A549 (cell line): ENCODE measurements around the gene HOMER3.

ENCODE experiments used
- CHD2 ChIP-seq: fragments of 150-350 bp; IDR thresholded peaks from 2 replicates; pipeline ENCODE4 v1.6.1; 2014; ENCODE audit warnings: low read length; ENCODE audit not compliant: partially characterized antibody
- CHD4 ChIP-seq: fragments of 200-600 bp; sonication (generic); IDR thresholded peaks from 2 replicates; pipeline ENCODE4 v1.6.1; 2016; ENCODE audit warnings: antibody characterized with exemption, mild to moderate bottlenecking, borderline replicate concordance
- EP300 ChIP-seq, 2 experiments: fragments of >200 bp; sonication (Bioruptor Twin); formaldehyde crosslinking; IDR thresholded peaks; 2 replicates in 1 of 2; 3 replicates in 1 of 2; pipeline ENCODE4 v1.6.1; 2016 to 2017
- FOSL2 ChIP-seq, 2 experiments: fragments of 450-650 bp in 1 of 2; fragments of >200 bp in 1 of 2; sonication (Bioruptor Twin) in 1 of 2; formaldehyde crosslinking; IDR thresholded peaks; 2 replicates each; pipeline versions ENCODE4 v1.5.0 to v1.6.1; 2016 to 2020; ENCODE audit warnings: mild to moderate bottlenecking in 1 of 2, moderate library complexity in 1 of 2
- KDM1A ChIP-seq: fragments of 200-600 bp; sonication (generic); IDR thresholded peaks from 2 replicates; pipeline ENCODE4 v1.6.1; 2016; ENCODE audit warnings: low read depth, mild to moderate bottlenecking
- NR3C1 ChIP-seq: fragments of >200 bp; sonication (Bioruptor Twin); formaldehyde crosslinking; IDR thresholded peaks from 3 replicates; pipeline ENCODE4 v1.6.1; 2017
- POLR2A ChIP-seq: IDR thresholded peaks from 2 replicates; pipeline ENCODE4 v1.6.1; 2012; ENCODE audit warnings: mild to moderate bottlenecking, low read length
- POLR2AphosphoS2 ChIP-seq: conservative IDR thresholded peaks from 2 replicates; pipeline ENCODE4 v1.6.1; 2012; ENCODE audit warnings: low read length, improper control_type of control experiment, inconsistent platforms
- RAD21 ChIP-seq, 2 experiments: fragments of >200 bp in 1 of 2; sonication (Bioruptor Twin) in 1 of 2; formaldehyde crosslinking in 1 of 2; IDR thresholded peaks in 1 of 2; conservative IDR thresholded peaks in 1 of 2; 2 replicates in 1 of 2; 3 replicates in 1 of 2; pipeline ENCODE4 v1.6.1; 2012 to 2018; ENCODE audit warnings: inconsistent platforms in 1 of 2
- RCOR1 ChIP-seq: fragments of 150-350 bp; IDR thresholded peaks from 2 replicates; pipeline ENCODE4 v1.6.1; 2014; ENCODE audit warnings: antibody characterized with exemption, low read length, low read depth
- SMC3 ChIP-seq: fragments of >200 bp; sonication (Bioruptor Twin); formaldehyde crosslinking; IDR thresholded peaks from 3 replicates; pipeline ENCODE4 v1.6.1; 2018; ENCODE audit warnings: inconsistent platforms
- ZC3H11A ChIP-seq: fragments of 450-650 bp; IDR thresholded peaks from 2 replicates; pipeline ENCODE4 v1.6.1; 2014; ENCODE audit warnings: antibody characterized with exemption, mild to moderate bottlenecking
- TF ChIP-seq, protein P1 (sequence below): fragments of >200 bp; sonication (Bioruptor Twin); formaldehyde crosslinking; IDR thresholded peaks from 3 replicates; pipeline ENCODE4 v1.5.1; 2016
- TF ChIP-seq, protein P2 (sequence below): fragments of 200-600 bp; sonication (generic); IDR thresholded peaks from 2 replicates; pipeline ENCODE4 v1.6.1; 2016; ENCODE audit warnings: antibody characterized with exemption, mild to moderate bottlenecking, moderate library complexity

- no peak for TF ChIP-seq SMC3
- TF ChIP-seq, protein P1, sequence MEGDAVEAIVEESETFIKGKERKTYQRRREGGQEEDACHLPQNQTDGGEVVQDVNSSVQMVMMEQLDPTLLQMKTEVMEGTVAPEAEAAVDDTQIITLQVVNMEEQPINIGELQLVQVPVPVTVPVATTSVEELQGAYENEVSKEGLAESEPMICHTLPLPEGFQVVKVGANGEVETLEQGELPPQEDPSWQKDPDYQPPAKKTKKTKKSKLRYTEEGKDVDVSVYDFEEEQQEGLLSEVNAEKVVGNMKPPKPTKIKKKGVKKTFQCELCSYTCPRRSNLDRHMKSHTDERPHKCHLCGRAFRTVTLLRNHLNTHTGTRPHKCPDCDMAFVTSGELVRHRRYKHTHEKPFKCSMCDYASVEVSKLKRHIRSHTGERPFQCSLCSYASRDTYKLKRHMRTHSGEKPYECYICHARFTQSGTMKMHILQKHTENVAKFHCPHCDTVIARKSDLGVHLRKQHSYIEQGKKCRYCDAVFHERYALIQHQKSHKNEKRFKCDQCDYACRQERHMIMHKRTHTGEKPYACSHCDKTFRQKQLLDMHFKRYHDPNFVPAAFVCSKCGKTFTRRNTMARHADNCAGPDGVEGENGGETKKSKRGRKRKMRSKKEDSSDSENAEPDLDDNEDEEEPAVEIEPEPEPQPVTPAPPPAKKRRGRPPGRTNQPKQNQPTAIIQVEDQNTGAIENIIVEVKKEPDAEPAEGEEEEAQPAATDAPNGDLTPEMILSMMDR: no peak
- no peak for TF ChIP-seq FOSL2 (IDR thresholded peaks at IDR 0.05)
- TF ChIP-seq FOSL2 (CRISPR knock-in tag; IDR thresholded peaks at IDR 0.05): no peak
- TF ChIP-seq CHD4: no peak
- TF ChIP-seq, protein P2, sequence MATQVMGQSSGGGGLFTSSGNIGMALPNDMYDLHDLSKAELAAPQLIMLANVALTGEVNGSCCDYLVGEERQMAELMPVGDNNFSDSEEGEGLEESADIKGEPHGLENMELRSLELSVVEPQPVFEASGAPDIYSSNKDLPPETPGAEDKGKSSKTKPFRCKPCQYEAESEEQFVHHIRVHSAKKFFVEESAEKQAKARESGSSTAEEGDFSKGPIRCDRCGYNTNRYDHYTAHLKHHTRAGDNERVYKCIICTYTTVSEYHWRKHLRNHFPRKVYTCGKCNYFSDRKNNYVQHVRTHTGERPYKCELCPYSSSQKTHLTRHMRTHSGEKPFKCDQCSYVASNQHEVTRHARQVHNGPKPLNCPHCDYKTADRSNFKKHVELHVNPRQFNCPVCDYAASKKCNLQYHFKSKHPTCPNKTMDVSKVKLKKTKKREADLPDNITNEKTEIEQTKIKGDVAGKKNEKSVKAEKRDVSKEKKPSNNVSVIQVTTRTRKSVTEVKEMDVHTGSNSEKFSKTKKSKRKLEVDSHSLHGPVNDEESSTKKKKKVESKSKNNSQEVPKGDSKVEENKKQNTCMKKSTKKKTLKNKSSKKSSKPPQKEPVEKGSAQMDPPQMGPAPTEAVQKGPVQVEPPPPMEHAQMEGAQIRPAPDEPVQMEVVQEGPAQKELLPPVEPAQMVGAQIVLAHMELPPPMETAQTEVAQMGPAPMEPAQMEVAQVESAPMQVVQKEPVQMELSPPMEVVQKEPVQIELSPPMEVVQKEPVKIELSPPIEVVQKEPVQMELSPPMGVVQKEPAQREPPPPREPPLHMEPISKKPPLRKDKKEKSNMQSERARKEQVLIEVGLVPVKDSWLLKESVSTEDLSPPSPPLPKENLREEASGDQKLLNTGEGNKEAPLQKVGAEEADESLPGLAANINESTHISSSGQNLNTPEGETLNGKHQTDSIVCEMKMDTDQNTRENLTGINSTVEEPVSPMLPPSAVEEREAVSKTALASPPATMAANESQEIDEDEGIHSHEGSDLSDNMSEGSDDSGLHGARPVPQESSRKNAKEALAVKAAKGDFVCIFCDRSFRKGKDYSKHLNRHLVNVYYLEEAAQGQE: no peak
- TF ChIP-seq EP300 (IDR thresholded peaks at IDR 0.05): no peak
- no peak for TF ChIP-seq RAD21 (conservative IDR thresholded peaks at IDR 0.05 in 1 of 2, IDR thresholded peaks at IDR 0.05 in 1 of 2)
- no peak for TF ChIP-seq ZC3H11A
- TF ChIP-seq POLR2A: no peak
- no peak for TF ChIP-seq CHD2
- TF ChIP-seq POLR2AphosphoS2: no peak
- TF ChIP-seq KDM1A: no peak
- TF ChIP-seq RCOR1: no peak
- TF ChIP-seq NR3C1: no peak
Measured at GRCh38 chr19:18929311-18929710, 11.7 kb downstream of the HOMER3 start.
